Glomerular endothelial cell (primary cell): ENCODE measurements around the gene FFAR3. TPM values are rescaled to one million over a fixed set of nuclear protein-coding genes. Genes with fewer than 3 reads are reported as not detected.
"Not testable (repeated sequence)": the region's sequence is repeated elsewhere in the genome, so short reads cannot be mapped to it uniquely, and the experiment has no call there.

ENCODE experiments used
- DNase-seq: peaks from one replicate; pipeline ENCODE4 v3.0.0-alpha.2; 2011; ENCODE audit warnings: low read depth, low spot score; ENCODE audit errors: extremely low read depth
- total RNA-seq: library from RNA; depleted of rRNA; stranded (reverse); fragments of >200 nt; gene quantifications from 2 replicates; pipeline ENCODE4 v1.2.3, GENCODE V29; 2015

FFAR3 gene
- total RNA-seq, 1 donor from 2014 or later = not detected

GRCh38 chr19:35373492-35373891 is 15.2 kb downstream of the FFAR3 start:
- DNase-seq = no peak

- not testable (repeated sequence) for DNase-seq
Observed at GRCh38 chr19:35374031-35374430, 15.8 kb downstream of the FFAR3 start.

- DNase-seq = no peak
Observed at GRCh38 chr19:35375505-35376307, 17.4 kb downstream of the FFAR3 start.

GRCh38 chr19:35377656-35378055 is 19.4 kb downstream of the FFAR3 start:
- no peak for DNase-seq

DNA sequence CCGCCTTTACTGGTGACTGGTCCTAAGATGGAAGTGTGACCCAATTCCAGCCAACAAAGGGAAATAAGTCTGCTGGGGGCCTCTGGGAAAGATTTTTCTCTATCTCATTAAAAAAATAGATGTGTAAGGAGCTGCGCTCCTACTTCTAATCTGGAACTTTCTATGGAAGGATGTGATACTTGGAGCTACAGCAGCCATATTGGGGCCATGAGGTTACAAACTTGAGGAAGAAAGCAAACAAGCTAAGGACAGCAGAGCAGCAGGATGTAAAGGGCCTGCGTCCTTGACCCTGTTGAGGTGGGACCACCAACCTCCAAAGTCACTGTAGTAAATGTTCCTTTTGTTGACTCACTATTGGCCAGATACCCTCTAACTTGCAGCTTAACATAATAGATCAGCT is 20.1 kb downstream of the FFAR3 start:
- no peak for DNase-seq

GRCh38 chr19:35379545-35379944 is 21.3 kb downstream of the FFAR3 start:
- DNase-seq = not testable (repeated sequence)

DNA sequence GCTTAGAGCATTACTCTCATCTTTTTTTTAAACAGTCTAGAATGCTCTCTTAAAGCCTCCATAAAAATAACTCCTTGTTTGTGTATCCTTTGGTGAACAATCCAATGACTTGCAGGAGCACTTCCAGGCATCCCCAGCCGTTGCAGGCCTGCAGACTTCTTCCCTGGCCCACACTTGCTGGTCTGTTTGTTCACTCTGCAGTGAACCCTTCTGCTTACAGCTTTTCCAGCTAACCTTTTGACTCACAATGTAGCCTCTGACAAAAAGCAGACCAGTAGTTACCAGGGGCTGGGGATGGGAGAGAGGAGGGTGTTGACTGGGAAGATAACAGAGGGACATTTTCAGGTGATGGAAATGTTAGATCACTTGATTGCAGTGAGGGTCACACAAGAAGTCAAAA is 21.7 kb downstream of the FFAR3 start:
- no peak for DNase-seq

DNA sequence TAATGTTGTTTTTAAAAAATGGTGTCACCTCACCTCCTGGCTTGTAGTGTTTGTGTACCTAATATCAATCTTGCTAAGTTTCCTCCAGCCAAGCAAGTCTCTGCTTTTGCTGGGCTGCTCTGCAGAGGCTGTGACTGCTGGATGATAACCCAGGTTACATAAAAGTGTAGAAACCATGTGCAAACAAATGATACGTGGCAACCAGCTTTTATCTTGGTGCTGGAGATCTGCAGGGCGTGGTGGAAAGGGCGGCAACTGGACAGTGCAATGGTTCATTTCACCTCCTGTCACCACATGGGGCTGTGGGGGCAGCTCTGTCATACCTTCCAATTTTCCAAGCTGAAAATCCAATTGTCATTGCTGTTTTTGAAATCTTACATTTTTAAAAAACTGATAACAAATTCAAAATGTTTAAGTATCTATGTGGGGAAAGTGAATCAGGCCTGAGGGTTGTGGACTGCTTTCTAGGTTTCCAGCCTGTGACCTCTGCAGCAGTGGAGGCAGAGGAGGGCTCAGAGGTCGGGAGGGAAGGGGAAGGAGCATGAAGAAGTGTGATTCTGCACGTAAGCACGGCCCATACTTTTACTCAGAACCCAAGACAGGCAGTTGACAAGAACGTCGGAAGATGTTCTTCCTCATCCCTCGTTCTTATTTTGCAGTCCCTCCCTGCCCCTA is 22.3 kb downstream of the FFAR3 start:
- DNase-seq = no peak

- DNase-seq = no peak
Observed at GRCh38 chr19:35381318-35381717, 23.1 kb downstream of the FFAR3 start.

- DNase-seq = no peak
Observed at GRCh38 chr19:35381926-35382325, 23.7 kb downstream of the FFAR3 start.

- DNase-seq = no peak
Observed at GRCh38 chr19:35383536-35383935, 25.3 kb downstream of the FFAR3 start.

- DNase-seq = no peak
Observed at GRCh38 chr19:35388277-35389054, 30.2 kb downstream of the FFAR3 start.

DNA sequence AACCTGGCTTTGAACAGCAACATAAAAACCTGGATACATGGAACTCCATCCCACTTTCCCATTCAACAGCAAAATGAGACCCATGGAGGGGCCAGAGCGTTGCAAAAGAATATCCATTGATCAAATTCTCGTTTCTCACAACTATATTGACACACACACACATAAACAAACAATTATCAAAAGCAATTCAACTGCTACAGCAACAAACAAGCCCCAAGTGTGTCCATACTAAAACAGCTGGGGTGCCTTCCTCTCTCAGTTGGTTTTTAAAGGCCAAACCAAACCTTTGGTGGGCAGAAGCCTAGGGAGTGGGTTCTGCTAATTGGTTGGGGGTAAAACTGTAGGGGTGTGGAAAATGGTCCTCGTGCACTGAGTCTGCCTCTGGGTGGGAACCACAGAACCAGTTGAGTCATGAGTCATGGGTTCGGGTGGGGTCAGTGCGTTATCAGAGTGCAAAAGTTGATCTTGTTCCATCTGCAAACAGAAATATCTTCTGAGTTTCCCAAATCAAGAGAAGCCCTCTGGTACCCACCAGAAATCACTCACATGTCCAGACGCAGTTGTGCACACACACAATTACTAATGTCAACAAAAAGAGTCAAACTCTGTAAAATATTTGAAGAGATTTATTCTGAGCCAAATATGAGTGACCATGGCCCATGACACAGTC is 31.1 kb downstream of the FFAR3 start:
- no peak for DNase-seq

GRCh38 chr19:35392742-35393715 is 34.8 kb downstream of the FFAR3 start:
- DNase-seq = no peak

DNA sequence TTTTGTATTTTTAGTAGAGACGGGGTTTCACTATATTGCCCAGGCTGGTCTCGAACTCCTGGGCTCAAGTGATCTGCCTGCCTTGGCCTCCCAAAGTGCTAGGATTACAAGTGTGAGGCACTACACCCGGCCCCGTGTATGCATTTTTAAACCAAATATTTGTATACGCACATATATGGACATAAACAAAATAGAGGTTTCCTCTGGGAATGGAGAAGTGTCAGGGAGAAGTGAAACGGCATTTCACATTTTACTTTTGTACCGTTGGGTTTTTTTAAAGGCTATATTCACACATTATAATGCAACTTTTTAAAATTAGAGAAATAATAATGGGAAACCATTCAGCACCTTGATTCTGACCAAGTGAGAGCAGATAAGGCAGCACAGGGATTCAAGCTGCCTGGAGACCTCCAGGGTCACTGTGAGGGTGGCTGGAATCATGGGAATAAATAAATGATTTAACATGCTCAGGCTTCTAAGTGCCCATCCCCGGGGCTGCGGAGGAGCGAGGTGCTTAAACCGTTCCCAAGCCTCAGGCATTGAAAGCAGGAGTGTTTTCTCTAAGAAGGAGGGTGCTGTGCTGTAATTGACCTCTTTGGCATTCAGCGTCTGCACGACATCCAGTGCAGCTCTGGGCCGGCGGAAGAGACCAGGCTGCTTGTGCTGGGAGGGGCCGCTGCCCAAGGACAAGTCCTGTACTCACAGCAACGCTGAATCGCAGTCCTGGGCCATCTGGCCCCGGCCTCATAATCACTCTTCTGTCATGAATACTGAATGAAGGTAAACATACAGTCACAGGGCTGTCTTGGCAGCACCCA is 37.3 kb downstream of the FFAR3 start:
- no peak for DNase-seq

DNA sequence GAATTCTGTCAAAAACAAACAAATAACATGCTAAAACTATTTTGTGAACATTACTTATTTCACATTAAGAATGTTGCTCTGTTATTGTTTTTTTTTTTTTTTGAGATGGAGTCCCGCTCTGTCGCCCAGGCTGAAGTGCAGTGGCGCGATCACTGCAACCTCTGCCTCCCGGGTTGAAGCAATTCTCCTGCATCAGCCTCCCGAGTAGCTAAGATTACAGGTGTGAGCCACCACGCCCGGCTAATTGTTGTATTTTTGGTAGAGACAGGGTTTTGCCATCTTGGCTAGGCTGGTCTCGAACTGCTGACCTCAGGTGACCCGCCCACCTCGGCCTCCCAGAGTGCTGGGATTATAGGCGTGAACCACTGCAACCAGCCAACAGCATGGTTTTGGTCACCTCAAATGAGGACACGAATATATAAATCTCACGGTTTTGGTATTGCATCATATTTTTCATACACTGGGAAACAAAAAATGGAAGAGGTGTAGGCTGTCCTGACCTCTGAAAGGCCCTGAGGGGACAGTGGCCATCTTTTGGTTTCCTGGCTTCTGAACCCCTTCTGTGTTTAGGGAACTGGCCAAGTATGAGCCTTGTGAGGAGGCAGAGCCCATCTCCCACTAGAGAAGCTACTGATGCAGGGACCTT is 38.1 kb downstream of the FFAR3 start:
- no peak for DNase-seq

DNA sequence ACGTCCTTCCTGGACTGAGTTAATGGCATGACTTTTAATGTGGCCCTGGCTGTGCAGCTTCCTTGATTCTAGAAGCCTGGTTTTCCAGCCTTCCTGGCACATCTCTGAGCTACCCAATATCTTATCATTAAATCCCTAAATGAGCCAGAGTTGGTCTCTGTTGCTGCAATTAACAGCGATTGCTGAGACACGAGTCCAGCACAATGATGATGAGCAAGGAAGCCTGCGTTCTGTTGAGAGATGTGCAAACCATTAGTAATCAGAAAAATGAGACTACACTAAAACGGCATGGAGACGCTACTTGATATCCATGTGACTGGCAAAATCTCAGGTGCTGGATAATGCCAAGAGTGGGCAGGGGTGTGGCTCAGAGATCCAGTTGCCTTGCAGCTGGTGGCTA is 38.8 kb downstream of the FFAR3 start:
- DNase-seq = no peak

- no peak for DNase-seq
Observed at GRCh38 chr19:35398570-35398969, 40.3 kb downstream of the FFAR3 start.
